HCT116 (cell line): ENCODE measurements around the gene FAM228A. TPM values are rescaled to one million over a fixed set of nuclear protein-coding genes. Genes with fewer than 3 reads are reported as not detected.

Source experiments
- ATAC-seq: fragments of 200-7000 bp; cut with Tn5 transposase; 2 replicates; pipeline ENCODE4 v1.9.1; 2020; ENCODE audit warnings: mild to moderate bottlenecking, moderate library complexity
- BruUV-seq: library from RNA; stranded (reverse); fragments of 400-500 nt; replicated peaks from 2 replicates; lab custom pipeline; 2021; lab: Mats Ljungman, UMichigan
- CTCF ChIA-PET: fragments of 300-600 bp; sonication (Branson Sonifier 250); formaldehyde crosslinking; loops from one replicate; lab custom pipeline; 2021; ENCODE audit warnings: antibody characterized with exemption; lab: Charles Lee
- POLR2A ChIA-PET: fragments of 300-600, 350-600 bp; sonication (Branson Sonifier 250); formaldehyde crosslinking; loops from one replicate; lab custom pipeline; 2021; ENCODE audit warnings: antibody characterized with exemption; lab: Charles Lee
- RAD21 ChIA-PET, 2 experiments: fragments of 300-600 bp; sonication (Branson Sonifier 250); formaldehyde crosslinking; loops; one replicate each; lab custom pipeline; 2023; ENCODE audit warnings: low total read pairs in 2 of 2; ENCODE audit not compliant: uncharacterized antibody in 2 of 2, unreplicated experiment in 2 of 2, low non-redundant PET in 1 of 2; lab: Charles Lee
- DNase-seq: peaks from one replicate; pipeline ENCODE4 v3.0.0-alpha.2; 2010; ENCODE audit warnings: low read depth, low spot score
- H2AFZ ChIP-seq: fragments of 200-600 bp; shearing (Covaris generic), sonication (generic); 2 replicates; pipeline ENCODE4 v1.6.1; 2017; ENCODE audit warnings: low read depth, mixed run types, mixed read lengths, antibody characterized with exemption, low read length; ENCODE audit not compliant: poor library complexity, severe bottlenecking
- H3K27ac ChIP-seq: 2 replicates; pipeline ENCODE4 v1.5.1; 2012; ENCODE audit warnings: low read depth, low read length
- H3K27me3 ChIP-seq: fragments of 200-600 bp; sonication (generic); 2 replicates; pipeline ENCODE4 v1.6.1; 2016; ENCODE audit warnings: mixed run types, low read length, mixed read lengths; ENCODE audit not compliant: insufficient read depth
- H3K36me3 ChIP-seq, 2 experiments: fragments of 200-500 bp in 1 of 2; fragments of 200-600 bp in 1 of 2; sonication (Bioruptor generic) in 1 of 2; sonication (generic) in 1 of 2; 2 replicates each; pipeline versions ENCODE4 v1.5.1 to v1.6.1; 2014 to 2016; ENCODE audit warnings: low read length in 2 of 2, inconsistent platforms in 1 of 2, mixed read lengths in 1 of 2, mixed run types in 1 of 2; ENCODE audit not compliant: insufficient read depth in 2 of 2, control insufficient read depth in 1 of 2
- H3K4me1 ChIP-seq, 2 experiments: fragments of 200-600 bp in 1 of 2; sonication (generic) in 1 of 2; 2 replicates each; pipeline versions ENCODE4 v1.5.1 to v1.6.1; 2012 to 2017; ENCODE audit warnings: low read length in 2 of 2, inconsistent platforms in 1 of 2, mild to moderate bottlenecking in 1 of 2, mixed read lengths in 1 of 2, mixed run types in 1 of 2, moderate library complexity in 1 of 2; ENCODE audit not compliant: insufficient read depth in 2 of 2, control insufficient read depth in 1 of 2
- H3K4me2 ChIP-seq: fragments of 200-600 bp; sonication (generic); 2 replicates; pipeline ENCODE4 v1.6.1; 2017; ENCODE audit warnings: mixed run types, low read length, mixed read lengths
- H3K4me3 ChIP-seq, 2 experiments: fragments of 200-600 bp in 1 of 2; sonication (generic) in 1 of 2; replicated peaks in 1 of 2; 2 replicates each; pipeline ENCODE4 v1.5.1; 2011 to 2016; ENCODE audit warnings: low read length in 2 of 2, control low read depth in 1 of 2, low read depth in 1 of 2, mild to moderate bottlenecking in 1 of 2, mixed read lengths in 1 of 2, mixed run types in 1 of 2
- H3K79me2 ChIP-seq: fragments of 200-600 bp; sonication (generic); 2 replicates; pipeline ENCODE4 v1.6.1; 2017; ENCODE audit warnings: mild to moderate bottlenecking, mixed run types, low read length, moderate library complexity, mixed read lengths; ENCODE audit not compliant: insufficient read depth
- H3K9ac ChIP-seq: fragments of 200-600 bp; sonication (generic); 2 replicates; pipeline ENCODE4 v1.6.1; 2016; ENCODE audit warnings: low read length, mixed read lengths
- H3K9me2 ChIP-seq: fragments of 200-600 bp; sonication (generic), shearing (Covaris generic); 2 replicates; pipeline ENCODE4 v1.6.1; 2017; ENCODE audit warnings: mixed run types, mild to moderate bottlenecking, moderate library complexity; ENCODE audit not compliant: insufficient read depth
- H3K9me3 ChIP-seq, 2 experiments: fragments of 200-500 bp in 1 of 2; fragments of 200-600 bp in 1 of 2; sonication (Bioruptor generic) in 1 of 2; sonication (generic) in 1 of 2; 2 replicates each; pipeline ENCODE4 v1.6.1; 2014 to 2017; ENCODE audit warnings: low read length in 2 of 2, mixed read lengths in 2 of 2, inconsistent platforms in 1 of 2, low read depth in 1 of 2, mild to moderate bottlenecking in 1 of 2, mixed run types in 1 of 2, moderate library complexity in 1 of 2; ENCODE audit not compliant: control insufficient read depth in 1 of 2, insufficient read depth in 1 of 2
- H4K20me1 ChIP-seq: fragments of 200-600 bp; sonication (generic), shearing (Covaris generic); 2 replicates; pipeline ENCODE4 v1.6.1; 2017; ENCODE audit warnings: mixed run types, mild to moderate bottlenecking, moderate library complexity; ENCODE audit not compliant: insufficient read depth
- CEBPB ChIP-seq: IDR thresholded peaks from 2 replicates; pipeline ENCODE4 v1.6.1; 2012; ENCODE audit warnings: low read depth
- EGR1 ChIP-seq: IDR thresholded peaks from 2 replicates; pipeline ENCODE4 v1.6.1; 2012; ENCODE audit warnings: low read depth
- EZH2 ChIP-seq: fragments of 200-600 bp; sonication (generic); IDR thresholded peaks from 2 replicates; pipeline ENCODE4 v1.6.1; 2017; ENCODE audit warnings: antibody characterized with exemption, mixed run types
- FOSL1 ChIP-seq: IDR thresholded peaks from 2 replicates; pipeline ENCODE4 v1.6.1; 2012; ENCODE audit warnings: low read depth
- JUND ChIP-seq: IDR thresholded peaks from 2 replicates; pipeline ENCODE4 v1.6.1; 2012
- POLR2A ChIP-seq: IDR thresholded peaks from 2 replicates; pipeline ENCODE4 v1.7.0; 2011; ENCODE audit warnings: borderline replicate concordance; ENCODE audit not compliant: insufficient read depth, insufficient read length; ENCODE audit errors: extremely low read depth
- POLR2AphosphoS5 ChIP-seq: IDR thresholded peaks from 2 replicates; pipeline ENCODE4 v1.6.1; 2011; ENCODE audit warnings: mild to moderate bottlenecking, low read depth, low read length, moderate library complexity
- SIN3A ChIP-seq: IDR thresholded peaks from 2 replicates; pipeline ENCODE4 v1.6.1; 2012; ENCODE audit warnings: low read depth
- SP1 ChIP-seq: IDR thresholded peaks from 2 replicates; pipeline ENCODE4 v1.6.1; 2012; ENCODE audit warnings: low read depth
- TCF7L2 ChIP-seq: IDR thresholded peaks from 2 replicates; pipeline ENCODE4 v1.7.0; 2011; ENCODE audit warnings: borderline replicate concordance, inconsistent platforms; ENCODE audit not compliant: insufficient read depth, insufficient read length; ENCODE audit errors: extremely low read depth
- YY1 ChIP-seq: IDR thresholded peaks from 2 replicates; pipeline ENCODE4 v1.6.1; 2011; ENCODE audit warnings: low read length, low read depth, moderate library complexity, mild to moderate bottlenecking; ENCODE audit not compliant: insufficient replicate concordance; ENCODE audit errors: extremely low read depth
- intact Hi-C: fragments of 100-400 bp; cut with micrococcal nuclease; formaldehyde crosslinking; loops from 2 replicates; pipeline ENCODE4 v1.10.0; 2022
- total RNA-seq: library from RNA; stranded (reverse); gene quantifications from one replicate; pipeline ENCODE4 v1.2.1, GENCODE V29; 2021; ENCODE audit not compliant: unreplicated experiment
- TF ChIP-seq, protein P1 (sequence below): IDR thresholded peaks from 2 replicates; pipeline ENCODE4 v1.6.1; 2012
- TF ChIP-seq, protein P2 (sequence below): IDR thresholded peaks from 2 replicates; pipeline ENCODE4 v1.6.1; 2012
- TF ChIP-seq, protein P3 (sequence below): IDR thresholded peaks from 2 replicates; pipeline ENCODE4 v1.6.1; 2011; ENCODE audit warnings: mild to moderate bottlenecking, low read length, moderate library complexity; ENCODE audit not compliant: insufficient replicate concordance; ENCODE audit errors: extremely low read depth

FAM228A gene
- total RNA-seq, 1 experiment from 2014 or later, result not detected

DNA sequence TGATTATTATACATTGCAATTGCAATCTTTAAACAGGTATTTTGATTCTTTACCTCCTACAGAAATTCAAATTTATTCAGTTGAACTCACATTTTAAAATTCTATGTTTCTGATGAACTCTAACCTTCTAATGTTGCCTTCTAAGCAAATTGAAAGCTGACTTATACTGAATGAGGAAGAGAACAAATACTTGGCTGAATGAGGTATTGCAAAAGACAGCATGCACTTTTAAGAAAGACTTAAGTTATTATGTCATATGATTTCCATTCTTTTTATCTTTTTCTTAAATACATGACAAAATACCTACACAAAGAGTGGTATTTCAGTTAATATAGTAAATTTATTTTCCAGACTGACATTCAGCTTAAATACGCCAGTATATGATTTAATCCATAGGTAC is 64.7 kb downstream of the FAM228A start:
- BruUV-seq, result no TSS peak
- Histone ChIP-seq H4K20me1 (no peaks in the 10 kb centered on the region), H3K9ac (no peak overlapping the region), H3K4me2 (no peak overlapping the region), H3K27ac (no peak overlapping the region), H3K4me1 (no peaks in the 10 kb centered on the region), H3K9me3 (no peaks in the 10 kb centered on the region), H3K36me3 (no peaks in the 10 kb centered on the region), H3K27me3 (no peaks in the 10 kb centered on the region), H3K79me2 (no peaks in the 10 kb centered on the region), H3K4me3 (no peak overlapping the region), H3K9me2 (no peaks in the 10 kb centered on the region), H2AFZ (no peak overlapping the region)
- ChIA-PET RAD21 (no interaction called here), CTCF (no interaction called here), POLR2A (no interaction called here)
- no peak for DNase-seq
- no peak for TF ChIP-seq TCF7L2
- TF ChIP-seq, protein P1, sequence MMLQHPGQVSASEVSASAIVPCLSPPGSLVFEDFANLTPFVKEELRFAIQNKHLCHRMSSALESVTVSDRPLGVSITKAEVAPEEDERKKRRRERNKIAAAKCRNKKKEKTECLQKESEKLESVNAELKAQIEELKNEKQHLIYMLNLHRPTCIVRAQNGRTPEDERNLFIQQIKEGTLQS, result no peak
- TF ChIP-seq JUND, result no peak
- TF ChIP-seq EZH2, result no peak
- no peak for TF ChIP-seq EGR1
- no peak for TF ChIP-seq POLR2A
- no peak for TF ChIP-seq YY1
- TF ChIP-seq CEBPB, result no peak
- TF ChIP-seq SIN3A, result no peak
- no peak for TF ChIP-seq SP1
- TF ChIP-seq, protein P2, sequence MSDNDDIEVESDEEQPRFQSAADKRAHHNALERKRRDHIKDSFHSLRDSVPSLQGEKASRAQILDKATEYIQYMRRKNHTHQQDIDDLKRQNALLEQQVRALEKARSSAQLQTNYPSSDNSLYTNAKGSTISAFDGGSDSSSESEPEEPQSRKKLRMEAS, result no peak
- TF ChIP-seq POLR2AphosphoS5, result no peak
- TF ChIP-seq FOSL1, result no peak
- TF ChIP-seq, protein P3, sequence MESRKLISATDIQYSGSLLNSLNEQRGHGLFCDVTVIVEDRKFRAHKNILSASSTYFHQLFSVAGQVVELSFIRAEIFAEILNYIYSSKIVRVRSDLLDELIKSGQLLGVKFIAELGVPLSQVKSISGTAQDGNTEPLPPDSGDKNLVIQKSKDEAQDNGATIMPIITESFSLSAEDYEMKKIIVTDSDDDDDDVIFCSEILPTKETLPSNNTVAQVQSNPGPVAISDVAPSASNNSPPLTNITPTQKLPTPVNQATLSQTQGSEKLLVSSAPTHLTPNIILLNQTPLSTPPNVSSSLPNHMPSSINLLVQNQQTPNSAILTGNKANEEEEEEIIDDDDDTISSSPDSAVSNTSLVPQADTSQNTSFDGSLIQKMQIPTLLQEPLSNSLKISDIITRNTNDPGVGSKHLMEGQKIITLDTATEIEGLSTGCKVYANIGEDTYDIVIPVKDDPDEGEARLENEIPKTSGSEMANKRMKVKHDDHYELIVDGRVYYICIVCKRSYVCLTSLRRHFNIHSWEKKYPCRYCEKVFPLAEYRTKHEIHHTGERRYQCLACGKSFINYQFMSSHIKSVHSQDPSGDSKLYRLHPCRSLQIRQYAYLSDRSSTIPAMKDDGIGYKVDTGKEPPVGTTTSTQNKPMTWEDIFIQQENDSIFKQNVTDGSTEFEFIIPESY, result no peak
- intact Hi-C loops, result no loop called here
- no peak for ATAC-seq

Other genes with a start within 250 kb of the FAM228A start
- gene ATAD2B, start 247.9 kb upstream of the FAM228A start, total RNA-seq, result 9.6 TPM
- gene UBXN2A, start 234.6 kb upstream of the FAM228A start, total RNA-seq, result 14.1 TPM
- gene MFSD2B, start 165.0 kb upstream of the FAM228A start, total RNA-seq, result 0.39 TPM
- gene WDCP, start 127.7 kb upstream of the FAM228A start, total RNA-seq, result 19.9 TPM
- gene FKBP1B, start 125.3 kb upstream of the FAM228A start, total RNA-seq, result 11.8 TPM
- gene SF3B6, start 98.7 kb upstream of the FAM228A start, total RNA-seq, result 129 TPM
- 20.1 TPM for gene TP53I3, start 90.2 kb upstream of the FAM228A start, total RNA-seq
- not detected for gene PFN4, start 51.7 kb upstream of the FAM228A start, total RNA-seq
- gene FAM228B, start 51.6 kb upstream of the FAM228A start, total RNA-seq, result 5.6 TPM
- gene ITSN2, start 185.5 kb downstream of the FAM228A start, total RNA-seq, result 26.5 TPM